ENCODE data around the gene TBCK. TPM values are rescaled to one million over a fixed set of nuclear protein-coding genes. Genes with fewer than 3 reads are reported as not detected.
A peak's percentile ranks its signal among the peaks of the same experiment; 100 is the strongest.

Gene TBCK
- total RNA-seq, 1 experiment from 2014 or later: 22.3 TPM

DNA sequence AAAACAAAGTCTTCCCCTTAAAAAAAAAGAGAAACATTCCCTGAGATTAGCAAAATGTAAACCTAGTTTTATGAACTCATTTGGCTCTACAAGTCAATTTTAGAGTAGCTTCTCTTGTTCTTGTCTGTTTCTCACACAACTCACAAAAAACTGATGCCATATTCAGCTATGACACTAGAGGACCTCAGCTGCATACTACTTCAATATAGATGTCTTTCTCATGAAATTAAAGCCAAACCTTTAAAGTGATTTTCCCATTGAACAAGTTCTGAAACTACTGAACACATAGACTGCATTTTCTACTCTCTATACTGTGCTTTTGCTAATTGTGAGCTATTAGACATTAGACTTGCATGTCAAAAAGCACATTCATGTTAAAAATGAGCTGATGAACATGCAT, 49.8 kb downstream of the TBCK start:
- H3K4me1 ChIP-seq (ENCODE audit: control insufficient read depth in 1 of 2, insufficient read depth in 2 of 2, low read length in 2 of 2): peaks cover 0 to 5% of the 10 kb centered on the region in 2 experiments; a peak in 2 of 4 replicates
- BruUV-seq (replicated peaks): no TSS peak
- CTCF ChIA-PET: interaction anchor here (0.6 to 1.7 kb wide), 17 partner anchors 8 to 916 kb away, joined by 3 to 11 read pairs (median 5); no protein-coding TSS in a partner anchor
- H3K79me2 ChIP-seq (ENCODE audit: insufficient read depth, low read length): no peaks in the 10 kb centered on the region
- H3K36me3 ChIP-seq (ENCODE audit: control insufficient read depth in 1 of 2, insufficient read depth in 2 of 2, low read length in 2 of 2): no peaks in the 10 kb centered on the region
- no peak overlapping the region for H3K4me3 ChIP-seq (replicated peaks in 1 of 2; ENCODE audit: low read depth in 1 of 2, low read length in 2 of 2)
- POLR2A ChIA-PET: no interaction called here
- H3K27me3 ChIP-seq (ENCODE audit: insufficient read depth, low read length): no peaks in the 10 kb centered on the region
- H3K27ac ChIP-seq (ENCODE audit: low read depth, low read length): no peak overlapping the region
- H2AFZ ChIP-seq (ENCODE audit: low read depth, low read length, poor library complexity, severe bottlenecking): no peak overlapping the region
- no peaks in the 10 kb centered on the region for H3K9me3 ChIP-seq (ENCODE audit: control insufficient read depth in 1 of 2, insufficient read depth in 1 of 2, low read depth in 1 of 2, low read length in 2 of 2)
- H3K4me2 ChIP-seq (ENCODE audit: low read length): no peak overlapping the region
- peak; percentile 34 for DNase-seq (ENCODE audit: low read depth, low spot score)
- TF ChIP-seq, protein P1, sequence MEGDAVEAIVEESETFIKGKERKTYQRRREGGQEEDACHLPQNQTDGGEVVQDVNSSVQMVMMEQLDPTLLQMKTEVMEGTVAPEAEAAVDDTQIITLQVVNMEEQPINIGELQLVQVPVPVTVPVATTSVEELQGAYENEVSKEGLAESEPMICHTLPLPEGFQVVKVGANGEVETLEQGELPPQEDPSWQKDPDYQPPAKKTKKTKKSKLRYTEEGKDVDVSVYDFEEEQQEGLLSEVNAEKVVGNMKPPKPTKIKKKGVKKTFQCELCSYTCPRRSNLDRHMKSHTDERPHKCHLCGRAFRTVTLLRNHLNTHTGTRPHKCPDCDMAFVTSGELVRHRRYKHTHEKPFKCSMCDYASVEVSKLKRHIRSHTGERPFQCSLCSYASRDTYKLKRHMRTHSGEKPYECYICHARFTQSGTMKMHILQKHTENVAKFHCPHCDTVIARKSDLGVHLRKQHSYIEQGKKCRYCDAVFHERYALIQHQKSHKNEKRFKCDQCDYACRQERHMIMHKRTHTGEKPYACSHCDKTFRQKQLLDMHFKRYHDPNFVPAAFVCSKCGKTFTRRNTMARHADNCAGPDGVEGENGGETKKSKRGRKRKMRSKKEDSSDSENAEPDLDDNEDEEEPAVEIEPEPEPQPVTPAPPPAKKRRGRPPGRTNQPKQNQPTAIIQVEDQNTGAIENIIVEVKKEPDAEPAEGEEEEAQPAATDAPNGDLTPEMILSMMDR (IDR thresholded peaks at IDR 0.05 in 2 of 3, conservative IDR thresholded peaks at IDR 0.05 in 1 of 3; ENCODE audit: borderline replicate concordance in 1 of 3, insufficient read depth in 1 of 3, low read depth in 2 of 3, low read length in 2 of 3): peak; percentile 45 to 72 (median 48); a peak in 5 of 6 replicates
- TF ChIP-seq RAD21 (IDR thresholded peaks at IDR 0.05; ENCODE audit: low read depth) (peak; percentile 69), YY1 (IDR thresholded peaks at IDR 0.05; ENCODE audit: extremely low read depth, insufficient replicate concordance, low read depth, low read length) (no peak)
- no peak overlapping the region for H3K9ac ChIP-seq (ENCODE audit: low read length)
- intact Hi-C loops (cut with micrococcal nuclease): loop anchor here (1.0 to 5.0 kb wide), 5 partner anchors 236 to 1251 kb away; no protein-coding TSS in a partner anchor
- RAD21 ChIA-PET (ENCODE audit: low non-redundant PET in 1 of 2, low total read pairs in 2 of 2, uncharacterized antibody in 2 of 2, unreplicated experiment in 2 of 2): no interaction called here
- ATAC-seq: no peak
- H3K9me2 ChIP-seq (ENCODE audit: insufficient read depth): no peaks in the 10 kb centered on the region
- H4K20me1 ChIP-seq (ENCODE audit: insufficient read depth): no peaks in the 10 kb centered on the region

DNA sequence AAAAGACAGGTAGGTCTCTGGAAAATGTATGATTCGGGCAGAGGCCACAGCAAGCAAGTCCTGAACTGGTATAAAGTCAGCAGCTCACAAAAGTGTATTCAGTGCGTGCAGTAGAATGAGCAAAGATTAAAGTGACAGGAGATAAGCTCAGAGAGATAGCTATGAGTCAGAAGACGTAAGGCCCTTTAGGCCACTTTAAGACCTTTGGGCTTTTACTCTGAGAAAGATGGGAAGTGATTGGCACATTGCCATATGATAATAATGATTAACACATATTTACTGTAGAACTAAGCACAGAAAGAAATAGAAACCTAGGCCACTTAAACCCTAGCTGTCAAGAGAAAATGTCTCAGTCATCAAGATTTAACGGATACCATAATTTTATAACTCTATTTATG, 51.7 kb downstream of the TBCK start:
- Histone ChIP-seq H2AFZ (ENCODE audit: low read depth, low read length, poor library complexity, severe bottlenecking) (no peak overlapping the region), H3K9me3 (ENCODE audit: control insufficient read depth in 1 of 2, insufficient read depth in 1 of 2, low read depth in 1 of 2, low read length in 2 of 2) (no peaks in the 10 kb centered on the region), H3K4me1 (ENCODE audit: control insufficient read depth in 1 of 2, insufficient read depth in 2 of 2, low read length in 2 of 2) (peaks cover 0 to 5% of the 10 kb centered on the region in 2 experiments; a peak in 2 of 4 replicates), H3K27ac (ENCODE audit: low read depth, low read length) (no peak overlapping the region), H3K9me2 (ENCODE audit: insufficient read depth) (no peaks in the 10 kb centered on the region), H3K4me2 (ENCODE audit: low read length) (no peak overlapping the region), H4K20me1 (ENCODE audit: insufficient read depth) (no peaks in the 10 kb centered on the region), H3K27me3 (ENCODE audit: insufficient read depth, low read length) (no peaks in the 10 kb centered on the region), H3K36me3 (ENCODE audit: control insufficient read depth in 1 of 2, insufficient read depth in 2 of 2, low read length in 2 of 2) (no peaks in the 10 kb centered on the region), H3K79me2 (ENCODE audit: insufficient read depth, low read length) (no peaks in the 10 kb centered on the region), H3K4me3 (replicated peaks in 1 of 2; ENCODE audit: low read depth in 1 of 2, low read length in 2 of 2) (no peak overlapping the region), H3K9ac (ENCODE audit: low read length) (no peak overlapping the region)
- no TSS peak for BruUV-seq (replicated peaks)
- ChIA-PET RAD21 (ENCODE audit: low non-redundant PET in 1 of 2, low total read pairs in 2 of 2, uncharacterized antibody in 2 of 2, unreplicated experiment in 2 of 2) (no interaction called here), CTCF (no interaction called here), POLR2A (no interaction called here)
- ATAC-seq (no peak), DNase-seq (ENCODE audit: low read depth, low spot score) (no peak)
- intact Hi-C loops (cut with micrococcal nuclease): no loop called here
- no peak for TF ChIP-seq SP1 (IDR thresholded peaks at IDR 0.05; ENCODE audit: low read depth)
- no peak for TF ChIP-seq TCF7L2 (IDR thresholded peaks at IDR 0.05; ENCODE audit: borderline replicate concordance, extremely low read depth, insufficient read depth, insufficient read length)
- no peak for TF ChIP-seq JUND (IDR thresholded peaks at IDR 0.05)
